GM06990 (cell line): ENCODE measurements around the gene CDC42BPG.
A peak's percentile ranks its signal among the peaks of the same experiment; 100 is the strongest.

Source experiments
- DNase-seq: peaks from one replicate; pipeline ENCODE4 v3.0.0-alpha.2; 2011; ENCODE audit not compliant: insufficient read length; ENCODE audit errors: extremely low read depth
- H3K27me3 ChIP-seq: replicated peaks from 2 replicates; pipeline ENCODE4 v1.6.0; 2011; ENCODE audit warnings: low read length; ENCODE audit not compliant: control insufficient read depth, insufficient read depth
- H3K36me3 ChIP-seq: 2 replicates; pipeline ENCODE4 v1.5.1; 2011; ENCODE audit warnings: low read length; ENCODE audit not compliant: control insufficient read depth, insufficient read depth
- H3K4me3 ChIP-seq: replicated peaks from 2 replicates; pipeline ENCODE4 v1.5.1; 2011; ENCODE audit warnings: low read depth, mild to moderate bottlenecking, control low read depth, low read length
- TF ChIP-seq, protein P1 (sequence below): IDR thresholded peaks from 2 replicates; pipeline ENCODE4 v1.5.1; 2011; ENCODE audit warnings: low read length, control low read depth, mild to moderate bottlenecking, inconsistent platforms; ENCODE audit not compliant: insufficient read depth, poor library complexity, severe bottlenecking

CDC42BPG gene

DNA sequence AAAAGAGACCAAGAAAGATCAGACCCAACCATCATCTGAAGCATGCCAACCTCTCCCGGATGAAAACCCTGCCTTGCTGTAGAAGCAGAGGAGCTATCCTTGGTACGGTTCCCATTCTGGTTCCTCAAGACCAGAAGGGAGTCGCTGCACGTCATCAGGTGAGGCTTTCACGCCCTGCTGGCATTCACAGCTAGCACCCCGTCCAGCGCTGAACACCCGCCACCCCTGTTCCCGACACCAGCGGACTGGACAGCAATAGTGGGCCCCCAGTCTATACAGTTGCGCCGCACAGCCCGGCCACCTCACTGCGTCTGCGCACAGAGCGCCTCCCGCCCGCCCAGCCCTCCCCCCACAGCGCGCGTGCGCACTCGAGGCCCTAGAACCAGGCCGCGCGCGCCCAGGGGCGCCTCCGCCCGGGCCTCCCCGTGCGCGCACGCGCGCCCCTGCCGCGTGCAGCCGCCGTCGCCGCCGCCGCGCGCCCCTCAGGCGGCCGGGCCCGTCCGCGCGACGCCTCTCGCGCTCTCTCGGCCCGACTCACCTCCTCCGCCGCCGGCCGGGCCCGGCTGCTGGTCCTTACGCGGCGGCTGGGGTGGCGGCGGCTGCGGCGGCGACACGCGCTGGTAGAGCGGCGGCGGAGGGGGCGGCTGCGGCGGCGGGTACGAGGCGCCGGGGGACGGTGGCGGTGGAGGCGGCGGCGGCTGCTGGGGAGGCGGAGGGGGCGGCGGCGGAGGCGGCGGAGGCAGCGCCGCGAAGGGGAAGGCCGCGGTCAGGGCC, 66.8 kb downstream of the CDC42BPG start:
- peak overlapping the region; percentile 99 for H3K4me3 ChIP-seq
- TF ChIP-seq, protein P1, sequence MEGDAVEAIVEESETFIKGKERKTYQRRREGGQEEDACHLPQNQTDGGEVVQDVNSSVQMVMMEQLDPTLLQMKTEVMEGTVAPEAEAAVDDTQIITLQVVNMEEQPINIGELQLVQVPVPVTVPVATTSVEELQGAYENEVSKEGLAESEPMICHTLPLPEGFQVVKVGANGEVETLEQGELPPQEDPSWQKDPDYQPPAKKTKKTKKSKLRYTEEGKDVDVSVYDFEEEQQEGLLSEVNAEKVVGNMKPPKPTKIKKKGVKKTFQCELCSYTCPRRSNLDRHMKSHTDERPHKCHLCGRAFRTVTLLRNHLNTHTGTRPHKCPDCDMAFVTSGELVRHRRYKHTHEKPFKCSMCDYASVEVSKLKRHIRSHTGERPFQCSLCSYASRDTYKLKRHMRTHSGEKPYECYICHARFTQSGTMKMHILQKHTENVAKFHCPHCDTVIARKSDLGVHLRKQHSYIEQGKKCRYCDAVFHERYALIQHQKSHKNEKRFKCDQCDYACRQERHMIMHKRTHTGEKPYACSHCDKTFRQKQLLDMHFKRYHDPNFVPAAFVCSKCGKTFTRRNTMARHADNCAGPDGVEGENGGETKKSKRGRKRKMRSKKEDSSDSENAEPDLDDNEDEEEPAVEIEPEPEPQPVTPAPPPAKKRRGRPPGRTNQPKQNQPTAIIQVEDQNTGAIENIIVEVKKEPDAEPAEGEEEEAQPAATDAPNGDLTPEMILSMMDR, result no peak
- H3K36me3 ChIP-seq, result peaks cover 17% of the 10 kb centered on the region
- no peaks in the 10 kb centered on the region for H3K27me3 ChIP-seq
- peak; percentile 86 for DNase-seq

- Histone ChIP-seq H3K36me3 (peaks cover 19% of the 10 kb centered on the region), H3K27me3 (no peaks in the 10 kb centered on the region), H3K4me3 (peak overlapping the region; percentile 99)
- TF ChIP-seq, protein P1, result no peak
- no peak for DNase-seq
Observed at GRCh38 chr11:64776875-64777274, 67.6 kb downstream of the CDC42BPG start.

DNA sequence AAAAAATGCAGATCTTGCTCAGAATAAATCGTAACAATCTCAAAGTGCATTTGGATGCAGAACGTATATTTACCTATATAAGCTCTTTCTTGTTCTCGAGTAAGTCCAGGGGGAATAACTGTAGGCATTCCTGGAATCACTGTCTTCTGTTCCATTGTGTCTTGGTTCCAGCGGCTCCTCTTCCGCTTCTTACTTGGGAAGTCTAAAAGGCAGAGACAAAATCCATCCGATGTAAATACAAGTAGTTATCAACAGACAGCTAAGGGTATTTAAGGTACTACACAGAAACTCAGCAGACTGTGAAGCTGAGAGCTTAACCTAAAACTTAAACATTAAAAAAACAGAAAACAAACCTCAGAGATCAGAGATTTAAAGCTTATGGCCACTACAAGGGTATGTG, 68.0 kb downstream of the CDC42BPG start:
- Histone ChIP-seq H3K4me3 (peak overlapping the region; percentile 99), H3K36me3 (peaks cover 21% of the 10 kb centered on the region), H3K27me3 (no peaks in the 10 kb centered on the region)
- DNase-seq, result no peak
- TF ChIP-seq, protein P1, result no peak

DNA sequence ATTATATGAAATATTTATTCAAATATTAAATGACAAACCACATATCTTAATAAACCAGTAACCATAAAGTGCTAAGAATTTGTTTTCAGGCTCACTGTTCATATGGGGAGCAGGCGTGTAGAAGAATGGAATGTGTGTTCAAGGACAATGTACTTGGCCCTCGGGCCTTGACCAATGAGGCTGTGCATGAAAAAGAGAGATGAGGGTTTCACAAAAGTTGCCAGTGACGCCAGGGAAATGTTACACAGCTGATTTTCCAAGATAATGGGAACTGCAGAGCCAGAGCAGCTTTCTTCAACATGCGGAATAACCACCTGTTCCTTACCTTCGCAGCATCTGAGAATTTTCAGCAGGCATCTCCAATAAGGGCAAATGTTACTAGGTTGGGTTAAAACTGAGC, 70.3 kb downstream of the CDC42BPG start:
- Histone ChIP-seq H3K36me3 (peaks cover 40% of the 10 kb centered on the region), H3K4me3 (no peak overlapping the region), H3K27me3 (no peaks in the 10 kb centered on the region)
- DNase-seq, result no peak
- TF ChIP-seq, protein P1, result no peak
